Effector memory CD4-positive, alpha-beta T cell (primary cell): ENCODE results near the gene LNX2.

Experiments
- DNase-seq, 3 donors: peaks; one replicate each; pipeline ENCODE4 v3.0.0-alpha.2; 2020
- H3K27ac ChIP-seq: 2 replicates; pipeline ENCODE4 v1.7.0; 2013; ENCODE audit warnings: mild to moderate bottlenecking, low read length, moderate library complexity; ENCODE audit not compliant: insufficient read depth, poor library complexity, severe bottlenecking
- H3K27me3 ChIP-seq: replicated peaks from 2 replicates; pipeline ENCODE4 v1.7.0; 2013; ENCODE audit warnings: mild to moderate bottlenecking, low read length; ENCODE audit not compliant: insufficient read depth, control insufficient read depth, poor library complexity, severe bottlenecking
- H3K36me3 ChIP-seq: 2 replicates; pipeline ENCODE4 v1.7.0; 2013; ENCODE audit warnings: mild to moderate bottlenecking, low read length, moderate library complexity; ENCODE audit not compliant: control insufficient read depth, insufficient read depth
- H3K4me1 ChIP-seq: 2 replicates; pipeline ENCODE4 v1.7.0; 2013; ENCODE audit warnings: low read length, mild to moderate bottlenecking; ENCODE audit not compliant: control insufficient read depth, insufficient read depth, poor library complexity, severe bottlenecking
- H3K4me3 ChIP-seq: 2 replicates; pipeline ENCODE4 v1.7.0; 2013; ENCODE audit warnings: low read length, low read depth, mild to moderate bottlenecking; ENCODE audit not compliant: insufficient read depth, poor library complexity, severe bottlenecking
- H3K9me3 ChIP-seq: 2 replicates; pipeline ENCODE4 v1.7.0; 2013; ENCODE audit warnings: mild to moderate bottlenecking, low read length, moderate library complexity; ENCODE audit not compliant: control insufficient read depth

LNX2 gene

GRCh38 chr13:27574661-27575060 is 45.7 kb downstream of the LNX2 start:
- Histone ChIP-seq H3K9me3 (no peaks in the 10 kb centered on the region), H3K27ac (no peak overlapping the region), H3K27me3 (no peaks in the 10 kb centered on the region), H3K4me3 (no peak overlapping the region), H3K4me1 (no peaks in the 10 kb centered on the region), H3K36me3 (no peaks in the 10 kb centered on the region)
- no peak for DNase-seq

DNA sequence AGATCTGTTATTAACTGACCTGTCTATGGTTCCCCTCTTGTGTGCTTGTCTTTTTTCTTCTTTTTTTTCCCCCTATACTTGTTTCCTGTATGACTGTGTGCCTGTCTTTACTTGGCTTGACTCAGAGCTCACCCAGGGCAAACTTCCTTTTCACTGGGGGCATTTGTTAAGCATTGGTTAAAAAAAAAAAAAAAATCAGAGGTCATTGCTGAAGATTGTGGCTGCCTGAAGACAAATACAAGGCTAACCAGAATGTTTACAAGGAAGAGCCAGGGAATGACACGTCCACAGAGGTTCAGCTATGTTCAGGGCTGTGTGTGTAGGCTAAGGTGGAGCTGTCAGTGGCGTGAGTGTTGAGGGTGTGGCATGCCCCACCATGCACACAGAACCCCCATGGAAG is 47.1 kb downstream of the LNX2 start:
- Histone ChIP-seq H3K4me1 (no peaks in the 10 kb centered on the region), H3K4me3 (no peak overlapping the region), H3K27me3 (no peaks in the 10 kb centered on the region), H3K27ac (no peak overlapping the region), H3K36me3 (peaks cover under 1% of the 10 kb centered on the region), H3K9me3 (no peaks in the 10 kb centered on the region)
- DNase-seq: no peak

DNA sequence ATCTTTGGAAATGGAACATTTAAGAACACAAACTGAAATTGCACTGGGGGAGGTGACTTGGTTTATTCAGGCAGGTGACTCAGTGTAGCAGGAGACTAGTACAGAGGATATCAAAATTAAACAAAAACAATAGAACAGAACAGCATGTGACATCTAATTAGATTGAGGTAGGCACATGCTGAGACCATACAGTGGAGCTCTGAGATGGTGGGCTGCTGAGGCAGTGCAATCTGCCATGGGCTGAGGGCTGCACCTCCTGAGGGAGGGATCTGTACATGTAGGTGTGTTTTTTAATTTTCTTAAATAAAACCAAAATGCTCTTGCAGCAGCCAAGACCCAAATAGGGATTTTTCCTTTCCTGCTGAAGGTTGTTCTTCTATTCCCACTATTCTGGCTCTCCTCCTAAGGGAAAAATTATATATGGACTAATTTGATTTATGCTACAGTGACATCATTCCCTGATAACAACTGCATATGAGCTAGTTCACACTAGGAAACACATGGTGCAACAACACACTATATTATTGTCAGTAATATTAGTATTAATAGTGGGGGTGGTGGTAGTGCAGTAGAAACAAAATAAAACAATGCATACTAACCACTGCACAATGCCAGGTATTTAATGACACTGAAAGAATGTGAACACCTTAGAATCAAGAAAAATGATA is 48.0 kb downstream of the LNX2 start:
- H3K27ac ChIP-seq: no peak overlapping the region
- H3K4me1 ChIP-seq: no peaks in the 10 kb centered on the region
- H3K9me3 ChIP-seq: no peaks in the 10 kb centered on the region
- DNase-seq: no peak
- peaks cover 4% of the 10 kb centered on the region for H3K36me3 ChIP-seq
- H3K27me3 ChIP-seq: no peaks in the 10 kb centered on the region
- H3K4me3 ChIP-seq: no peak overlapping the region

GRCh38 chr13:27570906-27571305 is 49.4 kb downstream of the LNX2 start:
- H3K27ac ChIP-seq: no peak overlapping the region
- no peak overlapping the region for H3K4me3 ChIP-seq
- H3K27me3 ChIP-seq: no peaks in the 10 kb centered on the region
- no peak for DNase-seq
- peaks cover 13% of the 10 kb centered on the region for H3K36me3 ChIP-seq
- H3K4me1 ChIP-seq: no peaks in the 10 kb centered on the region
- no peaks in the 10 kb centered on the region for H3K9me3 ChIP-seq

DNA sequence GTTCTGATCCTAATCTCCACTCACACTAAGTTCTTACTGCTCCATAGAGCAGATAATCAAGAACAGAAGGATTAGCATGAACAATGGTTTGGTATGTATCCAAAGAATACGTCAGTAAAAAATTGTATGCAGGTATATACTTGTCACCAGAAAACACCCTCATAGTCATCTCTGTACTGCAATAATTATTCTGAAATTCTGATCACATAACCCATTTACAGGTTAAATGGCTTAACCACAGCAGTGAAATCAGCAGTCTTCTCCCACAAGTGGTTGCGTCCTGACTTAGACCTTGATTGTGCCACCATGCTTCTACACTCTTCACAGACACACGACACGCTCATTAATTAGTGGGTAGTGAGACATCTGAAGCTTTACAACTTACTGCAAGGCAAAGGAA is 50.9 kb downstream of the LNX2 start:
- H3K27ac ChIP-seq: no peak overlapping the region
- no peak overlapping the region for H3K4me3 ChIP-seq
- no peak for DNase-seq
- no peaks in the 10 kb centered on the region for H3K27me3 ChIP-seq
- H3K36me3 ChIP-seq: peaks cover 14% of the 10 kb centered on the region
- no peaks in the 10 kb centered on the region for H3K4me1 ChIP-seq
- no peaks in the 10 kb centered on the region for H3K9me3 ChIP-seq

DNA sequence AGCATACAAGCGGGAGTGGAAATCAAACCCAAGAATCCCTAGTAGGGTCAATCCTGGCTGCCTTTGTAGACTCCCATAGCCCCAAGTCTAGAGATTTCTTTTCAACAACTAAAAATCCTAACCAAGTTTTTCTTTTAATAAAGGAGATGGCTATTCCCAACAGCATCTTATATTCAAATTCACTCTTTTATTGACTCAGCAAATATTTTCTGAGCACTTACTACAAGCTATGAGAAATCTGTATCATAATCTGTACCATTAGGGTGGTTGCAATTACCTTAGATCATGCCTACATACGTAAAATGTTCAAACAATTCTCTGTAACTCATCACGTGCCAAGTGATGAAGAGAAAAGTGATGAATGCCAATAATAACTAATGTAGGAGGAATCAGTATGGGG is 54.5 kb downstream of the LNX2 start:
- Histone ChIP-seq H3K4me3 (no peak overlapping the region), H3K27ac (no peak overlapping the region), H3K27me3 (no peaks in the 10 kb centered on the region), H3K9me3 (no peaks in the 10 kb centered on the region), H3K4me1 (no peaks in the 10 kb centered on the region), H3K36me3 (peaks cover 14% of the 10 kb centered on the region)
- no peak for DNase-seq

GRCh38 chr13:27562457-27562856 is 57.9 kb downstream of the LNX2 start:
- no peaks in the 10 kb centered on the region for H3K4me1 ChIP-seq
- H3K4me3 ChIP-seq: no peak overlapping the region
- peaks cover 14% of the 10 kb centered on the region for H3K36me3 ChIP-seq
- no peaks in the 10 kb centered on the region for H3K9me3 ChIP-seq
- no peaks in the 10 kb centered on the region for H3K27me3 ChIP-seq
- no peak for DNase-seq
- H3K27ac ChIP-seq: no peak overlapping the region

DNA sequence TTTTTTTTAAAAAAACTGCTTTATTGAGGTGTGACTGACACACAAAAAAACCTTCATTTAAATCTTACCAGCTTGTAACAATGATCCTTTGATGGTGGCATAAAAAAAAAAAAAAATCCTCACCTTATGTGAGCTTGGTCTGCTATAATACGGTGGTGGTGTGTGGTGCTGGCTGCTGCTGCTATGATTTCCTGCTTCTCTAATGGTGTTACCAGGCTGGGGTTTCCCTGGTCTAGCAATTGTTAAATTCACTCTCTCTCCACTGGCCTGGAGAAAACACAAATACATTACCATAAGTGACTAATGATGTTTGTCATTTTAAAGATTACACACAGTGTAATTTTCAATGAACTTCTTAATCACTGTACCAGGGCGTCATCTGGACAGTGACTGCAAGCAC is 60.6 kb downstream of the LNX2 start:
- no peak overlapping the region for H3K4me3 ChIP-seq
- H3K27me3 ChIP-seq: no peaks in the 10 kb centered on the region
- no peak overlapping the region for H3K27ac ChIP-seq
- no peaks in the 10 kb centered on the region for H3K4me1 ChIP-seq
- H3K9me3 ChIP-seq: no peaks in the 10 kb centered on the region
- H3K36me3 ChIP-seq: peaks cover 24% of the 10 kb centered on the region
- DNase-seq: peak in 2 of 3 donors; percentile 2 to 6

DNA sequence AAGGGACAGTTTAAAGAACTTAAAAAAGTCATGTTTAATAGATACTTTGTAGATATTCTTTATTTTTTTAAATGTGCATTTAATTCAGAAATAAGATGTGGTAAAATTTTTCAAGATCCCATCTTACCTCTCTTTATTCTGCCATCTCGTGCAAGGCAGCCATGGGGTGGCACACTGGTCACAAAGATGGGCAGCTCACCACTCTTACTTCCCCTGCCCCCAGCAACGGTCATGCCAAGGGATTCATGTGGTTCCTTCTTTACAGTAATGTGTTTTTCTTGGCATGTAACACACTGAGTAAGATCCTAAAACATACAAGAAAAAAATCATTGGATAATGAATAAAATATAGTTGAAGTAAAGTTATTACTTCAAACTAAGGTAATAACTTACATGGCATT is 64.2 kb downstream of the LNX2 start:
- Histone ChIP-seq H3K36me3 (peaks cover 41% of the 10 kb centered on the region), H3K9me3 (no peaks in the 10 kb centered on the region), H3K27me3 (no peaks in the 10 kb centered on the region), H3K27ac (no peak overlapping the region), H3K4me1 (no peaks in the 10 kb centered on the region), H3K4me3 (no peak overlapping the region)
- DNase-seq: no peak

DNA sequence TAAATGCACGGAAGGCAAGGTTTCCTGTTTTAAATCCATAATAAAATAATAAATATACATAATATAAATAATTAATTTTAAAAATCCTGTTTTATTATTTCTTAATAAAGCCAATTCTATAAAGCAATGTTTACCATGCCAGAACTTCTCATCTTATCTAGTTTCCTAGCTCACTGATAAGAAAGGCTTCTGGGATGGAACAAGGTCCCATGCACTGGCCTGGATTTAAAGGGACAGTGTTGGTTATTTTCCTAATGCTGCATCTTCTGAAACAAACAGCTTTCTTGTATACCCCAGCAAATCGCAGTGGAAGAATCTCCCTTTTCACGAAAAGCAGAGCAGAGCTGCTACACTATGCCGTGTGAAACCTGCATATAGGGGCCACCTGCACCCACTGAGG is 68.8 kb downstream of the LNX2 start:
- Histone ChIP-seq H3K4me3 (no peak overlapping the region), H3K27me3 (no peaks in the 10 kb centered on the region), H3K4me1 (no peaks in the 10 kb centered on the region), H3K9me3 (no peaks in the 10 kb centered on the region), H3K36me3 (peaks cover 61% of the 10 kb centered on the region), H3K27ac (no peak overlapping the region)
- DNase-seq: no peak
